Epithelial cell of proximal tubule (primary cell): ENCODE data around the gene PLGRKT. TPM values are rescaled to one million over a fixed set of nuclear protein-coding genes. Genes with fewer than 3 reads are reported as not detected.
A peak's percentile ranks its signal among the peaks of the same experiment; 100 is the strongest.
"Not testable (repeated sequence)": the region's sequence is repeated elsewhere in the genome, so short reads cannot be mapped to it uniquely, and the experiment has no call there.

Source experiments
- DNase-seq: peaks from one replicate; pipeline ENCODE4 v3.0.0-alpha.2; 2011; ENCODE audit warnings: low read depth
- H3K4me3 ChIP-seq: 2 replicates; pipeline ENCODE4 v1.5.1; 2011; ENCODE audit warnings: low read depth, mild to moderate bottlenecking, low read length
- total RNA-seq: library from RNA; depleted of rRNA; stranded (reverse); fragments of >200 nt; gene quantifications from 2 replicates; pipeline ENCODE4 v1.2.3, GENCODE V29; 2015
- TF ChIP-seq, protein P1 (sequence below): conservative IDR thresholded peaks from 2 replicates; pipeline ENCODE4 v1.5.1; 2012; ENCODE audit warnings: low read depth, mild to moderate bottlenecking, low read length

Gene PLGRKT
- total RNA-seq, 1 donor from 2014 or later: 28.5 TPM

DNA sequence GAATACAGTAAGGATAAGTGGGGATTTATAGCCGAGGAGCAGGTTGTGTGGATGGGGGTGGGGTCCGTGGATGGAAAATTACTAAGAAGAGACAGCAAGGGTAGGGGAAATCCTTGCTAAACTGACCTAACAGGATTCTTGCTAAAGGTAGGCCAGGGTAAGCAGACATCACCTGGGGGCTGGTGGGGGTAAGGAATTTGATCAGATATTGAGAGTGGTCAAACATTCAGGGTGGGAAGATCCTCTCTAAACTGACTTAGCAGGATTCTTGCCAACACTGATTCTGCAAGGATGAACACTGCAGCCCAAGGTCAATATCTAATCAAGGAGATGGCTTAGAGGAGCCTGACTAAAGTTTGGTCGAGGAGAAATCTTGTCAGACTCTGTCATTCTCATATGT is 2.7 kb upstream of the PLGRKT start:
- no peak for DNase-seq
- TF ChIP-seq, protein P1, sequence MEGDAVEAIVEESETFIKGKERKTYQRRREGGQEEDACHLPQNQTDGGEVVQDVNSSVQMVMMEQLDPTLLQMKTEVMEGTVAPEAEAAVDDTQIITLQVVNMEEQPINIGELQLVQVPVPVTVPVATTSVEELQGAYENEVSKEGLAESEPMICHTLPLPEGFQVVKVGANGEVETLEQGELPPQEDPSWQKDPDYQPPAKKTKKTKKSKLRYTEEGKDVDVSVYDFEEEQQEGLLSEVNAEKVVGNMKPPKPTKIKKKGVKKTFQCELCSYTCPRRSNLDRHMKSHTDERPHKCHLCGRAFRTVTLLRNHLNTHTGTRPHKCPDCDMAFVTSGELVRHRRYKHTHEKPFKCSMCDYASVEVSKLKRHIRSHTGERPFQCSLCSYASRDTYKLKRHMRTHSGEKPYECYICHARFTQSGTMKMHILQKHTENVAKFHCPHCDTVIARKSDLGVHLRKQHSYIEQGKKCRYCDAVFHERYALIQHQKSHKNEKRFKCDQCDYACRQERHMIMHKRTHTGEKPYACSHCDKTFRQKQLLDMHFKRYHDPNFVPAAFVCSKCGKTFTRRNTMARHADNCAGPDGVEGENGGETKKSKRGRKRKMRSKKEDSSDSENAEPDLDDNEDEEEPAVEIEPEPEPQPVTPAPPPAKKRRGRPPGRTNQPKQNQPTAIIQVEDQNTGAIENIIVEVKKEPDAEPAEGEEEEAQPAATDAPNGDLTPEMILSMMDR: no peak
- no peak overlapping the region for H3K4me3 ChIP-seq

GRCh38 chr9:5438301-5439162 is 807 bp upstream of the PLGRKT start:
- H3K4me3 ChIP-seq: peak overlapping the region; percentile 74
- TF ChIP-seq, protein P1: no peak
- DNase-seq: peak; percentile 74

DNA sequence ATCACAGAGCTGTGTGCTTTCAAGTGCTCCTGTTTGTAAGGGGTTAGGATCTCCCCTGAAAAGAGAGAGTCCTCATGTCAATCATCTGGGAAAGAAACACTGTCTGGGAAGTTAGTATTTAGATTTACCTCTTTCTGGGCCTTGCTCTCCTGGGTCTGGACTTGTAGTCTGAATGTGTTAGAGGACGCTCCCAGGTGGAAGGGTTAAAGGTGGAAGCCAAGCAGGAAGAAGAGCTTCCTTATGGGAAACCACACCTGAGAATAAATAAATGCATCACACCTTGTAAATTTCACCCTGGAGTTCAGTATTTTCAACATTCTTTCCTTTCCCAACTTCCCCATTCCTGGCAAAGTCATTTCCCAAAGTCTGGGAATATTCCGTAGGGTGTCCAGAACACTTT is 1.3 kb downstream of the PLGRKT start:
- no peak for DNase-seq
- H3K4me3 ChIP-seq: peak overlapping the region; percentile 74
- TF ChIP-seq, protein P1: no peak

DNA sequence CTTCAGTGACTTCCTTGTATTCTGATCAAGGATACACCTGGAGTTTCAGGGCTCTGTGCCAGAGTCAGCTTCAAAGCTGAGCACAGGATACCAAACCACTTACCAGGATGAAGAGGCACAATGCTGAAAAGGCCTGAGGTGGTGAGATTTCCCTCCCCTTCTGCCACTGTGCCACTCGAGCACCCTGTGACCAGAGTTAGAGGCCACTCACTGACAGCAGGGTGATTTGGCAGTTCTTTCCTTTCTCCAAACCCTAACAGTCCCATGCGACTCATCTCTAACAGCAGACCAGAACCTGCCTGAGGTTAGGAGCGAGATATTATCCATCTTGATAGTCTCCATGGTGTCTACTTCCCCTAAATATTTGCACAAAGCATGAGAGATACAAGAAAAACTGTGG is 1.8 kb downstream of the PLGRKT start:
- H3K4me3 ChIP-seq: no peak overlapping the region
- TF ChIP-seq, protein P1: no peak

DNA sequence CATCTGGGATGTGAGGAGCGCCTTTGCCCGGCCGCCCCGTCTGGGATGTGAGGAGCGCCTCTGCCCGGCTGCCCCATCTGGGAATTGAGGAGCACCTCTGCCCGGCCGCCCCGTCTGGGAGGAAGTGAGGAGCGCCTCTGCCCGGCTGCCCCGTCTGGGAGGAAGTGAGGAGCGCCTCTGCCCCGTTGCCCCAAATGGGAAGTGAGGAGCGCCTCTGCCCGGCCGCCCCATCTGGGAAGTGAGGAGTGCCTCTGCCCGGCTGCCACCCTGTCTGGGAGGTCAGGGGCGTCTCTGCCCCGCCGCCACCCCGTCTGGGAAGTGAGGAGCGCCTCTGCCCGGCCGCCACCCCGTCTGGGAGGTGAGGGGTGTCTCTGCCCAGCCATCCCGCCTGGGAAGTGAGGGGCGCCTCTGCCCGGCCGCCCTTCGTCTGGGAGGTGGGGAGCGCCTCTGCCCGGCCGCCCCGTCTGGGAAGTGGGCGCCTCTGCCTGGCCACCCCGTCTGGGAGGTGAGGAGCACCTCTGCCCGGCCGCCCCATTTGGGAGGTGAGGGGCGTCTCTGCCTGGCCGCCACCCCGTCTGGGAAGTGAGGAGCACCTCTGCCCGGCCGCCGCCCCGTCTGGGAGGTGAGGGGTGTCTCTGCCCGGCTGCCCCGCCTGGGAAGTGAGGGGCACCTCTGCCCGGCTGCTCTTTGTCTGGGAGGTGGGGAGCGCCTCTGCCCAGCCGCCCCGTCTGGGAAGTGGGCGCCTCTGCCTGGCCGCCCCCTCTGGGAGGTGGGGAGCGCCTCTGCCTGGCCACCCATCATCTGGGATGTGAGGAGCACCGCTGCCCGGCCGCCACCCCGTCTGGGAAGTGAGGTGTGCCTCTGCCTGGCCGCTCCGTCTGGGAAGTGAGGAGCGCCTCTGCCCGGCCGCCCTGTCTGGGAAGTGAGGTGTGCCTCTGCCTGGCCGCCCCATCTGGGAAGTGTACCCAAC is 3.6 kb downstream of the PLGRKT start:
- not testable (repeated sequence) for H3K4me3 ChIP-seq

More for the DNA sequence above, 1.8 kb downstream of the PLGRKT start:
- no peak for DNase-seq

GRCh38 chr9:5433328-5433727 is 4.4 kb downstream of the PLGRKT start:
- not testable (repeated sequence) for H3K4me3 ChIP-seq, DNase-seq

More for the DNA sequence above, 3.6 kb downstream of the PLGRKT start:
- DNase-seq: not testable (repeated sequence)

- DNase-seq, H3K4me3 ChIP-seq: not testable (repeated sequence)
Measured at GRCh38 chr9:5432890-5433289, 4.8 kb downstream of the PLGRKT start.

DNA sequence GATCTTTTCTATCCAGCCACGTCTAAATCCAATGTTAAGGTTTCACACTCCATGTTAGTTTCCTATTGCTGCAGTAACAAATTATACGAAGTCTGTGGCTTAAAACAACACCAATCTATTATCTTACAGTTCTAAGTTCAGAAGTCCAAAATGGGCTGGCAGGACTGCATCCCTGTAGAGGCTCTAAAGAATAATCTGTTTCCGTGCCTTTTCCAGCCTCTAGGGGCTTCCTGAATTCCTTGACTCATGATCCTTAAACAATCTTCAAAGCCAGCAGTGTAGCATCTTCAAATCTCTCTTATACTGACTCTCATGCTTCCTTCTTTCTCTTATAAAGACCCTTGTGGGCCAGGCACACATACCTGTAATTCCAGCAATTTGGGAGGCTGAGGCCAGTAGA is 6.8 kb downstream of the PLGRKT start:
- no peak for DNase-seq
- TF ChIP-seq, protein P1: no peak
- no peak overlapping the region for H3K4me3 ChIP-seq
